Stimulated activated CD8-positive, alpha-beta memory T cell treated with anti-CD3 and anti-CD28 coated beads, Interleukin-4, amount 100 ng/mL, for 4 hours (primary cell): ENCODE data around the gene ARHGAP1.

Source experiments
- DNase-seq, 2 donors: peaks; one replicate each; pipeline ENCODE4 v3.0.0-alpha.2; 2020; ENCODE audit warnings: low read depth in 2 of 2, low spot score in 1 of 2

Gene ARHGAP1

GRCh38 chr11:46642627-46643335 lies 57.6 kb downstream of the ARHGAP1 start:
- DNase-seq = no peak

GRCh38 chr11:46641639-46642038 lies 58.8 kb downstream of the ARHGAP1 start:
- no peak for DNase-seq

GRCh38 chr11:46640036-46640788 lies 60.2 kb downstream of the ARHGAP1 start:
- no peak for DNase-seq

GRCh38 chr11:46639197-46639839 lies 61.1 kb downstream of the ARHGAP1 start:
- DNase-seq = no peak

- no peak for DNase-seq
Observed at GRCh38 chr11:46637546-46637945, 62.9 kb downstream of the ARHGAP1 start.

GRCh38 chr11:46635557-46636139 lies 64.8 kb downstream of the ARHGAP1 start:
- DNase-seq = no peak

GRCh38 chr11:46633291-46634217 lies 66.9 kb downstream of the ARHGAP1 start:
- DNase-seq = no peak

- DNase-seq = no peak
Observed at GRCh38 chr11:46632502-46632901, 67.9 kb downstream of the ARHGAP1 start.

- DNase-seq = no peak
Observed at GRCh38 chr11:46631676-46632075, 68.7 kb downstream of the ARHGAP1 start.

- DNase-seq = no peak
Observed at GRCh38 chr11:46630237-46630636, 70.2 kb downstream of the ARHGAP1 start.

GRCh38 chr11:46628961-46629360 lies 71.5 kb downstream of the ARHGAP1 start:
- no peak for DNase-seq
